ENCODE measurements around the gene KREMEN2.

- no peak for TF ChIP-seq POLR2AphosphoS5 (IDR thresholded peaks at IDR 0.05)
- TF ChIP-seq CTCF (IDR thresholded peaks at IDR 0.05) = no peak
- TF ChIP-seq POLR2A (IDR thresholded peaks at IDR 0.05) = no peak
Observed at GRCh38 chr16:2924901-2925755, 38.9 kb upstream of the KREMEN2 start.
